IMR-90 (cell line): ENCODE measurements around the gene KIF20A. TPM values are rescaled to one million over a fixed set of nuclear protein-coding genes. Genes with fewer than 3 reads are reported as not detected.

Experiments used
- ATAC-seq: fragments of 200-7000 bp; cut with Tn5 transposase; 2 replicates; pipeline ENCODE4 v1.9.1; 2020; ENCODE audit warnings: low read depth, mild to moderate bottlenecking, moderate library complexity
- BruUV-seq: library from RNA; stranded (reverse); fragments of 400-500 nt; replicated peaks from 2 replicates; lab custom pipeline; 2021; lab: Mats Ljungman, UMichigan
- CTCF ChIA-PET: fragments of 300-600 bp; formaldehyde crosslinking; extraction: SDS; loops from one replicate; lab custom pipeline; 2021; ENCODE audit warnings: antibody characterized with exemption; lab: Yijun Ruan, JAX
- POLR2A ChIA-PET: fragments of 300-600 bp; sonication (Branson Sonifier 250); formaldehyde crosslinking; loops from one replicate; lab custom pipeline; 2022; ENCODE audit warnings: antibody characterized with exemption; ENCODE audit not compliant: unreplicated experiment; lab: Charles Lee
- DNase-seq: peaks from one replicate; pipeline ENCODE4 v3.0.0; 2013
- H2AFZ ChIP-seq: replicated peaks from 2 replicates; pipeline ENCODE3; 2013; ENCODE audit warnings: low read length, mild to moderate bottlenecking; ENCODE audit not compliant: poor library complexity
- H2AK5ac ChIP-seq: 2 replicates; pipeline ENCODE4 v1.6.1; 2013; ENCODE audit warnings: low read depth, low read length, inconsistent platforms
- H2AK9ac ChIP-seq: replicated peaks from 2 replicates; pipeline ENCODE3; 2013; ENCODE audit warnings: mild to moderate bottlenecking, low read depth, low read length, moderate library complexity; ENCODE audit not compliant: poor library complexity
- H2BK120ac ChIP-seq: 2 replicates; pipeline ENCODE4 v1.6.1; 2013; ENCODE audit warnings: low read depth, low read length, inconsistent platforms
- H2BK15ac ChIP-seq: 3 replicates; pipeline ENCODE4 v1.6.1; 2013; ENCODE audit warnings: low read depth, low read length, inconsistent platforms
- H2BK20ac ChIP-seq: 2 replicates; pipeline ENCODE4 v1.6.1; 2013; ENCODE audit warnings: low read depth, mild to moderate bottlenecking, inconsistent platforms, low read length, moderate library complexity
- H2BK5ac ChIP-seq: 2 replicates; pipeline ENCODE4 v1.6.1; 2013; ENCODE audit warnings: mild to moderate bottlenecking, low read depth, low read length, inconsistent platforms; ENCODE audit not compliant: poor library complexity, severe bottlenecking
- H3K14ac ChIP-seq: replicated peaks from 2 replicates; pipeline ENCODE4 v1.6.1; 2013; ENCODE audit warnings: low read depth, low read length, inconsistent platforms
- H3K18ac ChIP-seq: 2 replicates; pipeline ENCODE4 v1.6.1; 2013; ENCODE audit warnings: low read depth, low read length, control low read depth
- H3K23ac ChIP-seq: 2 replicates; pipeline ENCODE4 v1.6.1; 2013; ENCODE audit warnings: low read depth, low read length, inconsistent platforms
- H3K27ac ChIP-seq: 2 replicates; pipeline ENCODE4 v1.5.1; 2013; ENCODE audit warnings: mild to moderate bottlenecking, control low read depth, low read length; ENCODE audit not compliant: insufficient read depth
- H3K27me3 ChIP-seq: 2 replicates; pipeline ENCODE4 v1.6.1; 2013; ENCODE audit warnings: low read length; ENCODE audit not compliant: control insufficient read depth, insufficient read depth
- H3K36me3 ChIP-seq: 2 replicates; pipeline ENCODE4 v1.6.1; 2013; ENCODE audit warnings: low read length, mixed read lengths; ENCODE audit not compliant: control insufficient read depth, insufficient read depth
- H3K4ac ChIP-seq: 2 replicates; pipeline ENCODE4 v1.6.1; 2013; ENCODE audit warnings: low read depth, low read length, inconsistent platforms
- H3K4me1 ChIP-seq: 2 replicates; pipeline ENCODE4 v1.6.1; 2013; ENCODE audit warnings: low read length, mixed read lengths; ENCODE audit not compliant: control insufficient read depth, insufficient read depth
- H3K4me2 ChIP-seq: 2 replicates; pipeline ENCODE4 v1.6.1; 2013; ENCODE audit warnings: low read depth, mild to moderate bottlenecking, control low read depth, low read length, moderate library complexity
- H3K4me3 ChIP-seq: 2 replicates; pipeline ENCODE4 v1.5.1; 2013; ENCODE audit warnings: low read depth, mild to moderate bottlenecking, control low read depth, low read length, moderate library complexity; ENCODE audit not compliant: insufficient read depth
- H3K56ac ChIP-seq: 2 replicates; pipeline ENCODE4 v1.6.1; 2013; ENCODE audit warnings: low read length, inconsistent platforms; ENCODE audit not compliant: insufficient read depth; ENCODE audit errors: extremely low read depth
- H3K79me1 ChIP-seq, 2 experiments: 2 replicates each; pipeline ENCODE4 v1.6.1; 2013; ENCODE audit warnings: low read length in 2 of 2, inconsistent platforms in 1 of 2, low read depth in 1 of 2
- H3K9ac ChIP-seq: 2 replicates; pipeline ENCODE4 v1.6.1; 2013; ENCODE audit warnings: low read depth, low read length, control low read depth
- H3K9me1 ChIP-seq: 2 replicates; pipeline ENCODE4 v1.6.1; 2013; ENCODE audit warnings: low read length, inconsistent platforms; ENCODE audit not compliant: insufficient read depth
- H3K9me3 ChIP-seq: 2 replicates; pipeline ENCODE4 v1.6.1; 2013; ENCODE audit warnings: low read length; ENCODE audit not compliant: control insufficient read depth, insufficient read depth
- H4K20me1 ChIP-seq: 2 replicates; pipeline ENCODE4 v1.6.1; 2013; ENCODE audit warnings: low read length, inconsistent platforms; ENCODE audit not compliant: insufficient read depth
- H4K5ac ChIP-seq: 2 replicates; pipeline ENCODE4 v1.6.1; 2013; ENCODE audit warnings: mild to moderate bottlenecking, low read depth, low read length, control low read depth
- H4K8ac ChIP-seq, 2 experiments: 2 replicates each; pipeline ENCODE4 v1.6.1; 2013; ENCODE audit warnings: low read depth in 2 of 2, low read length in 2 of 2, control low read depth in 1 of 2, inconsistent platforms in 1 of 2
- H4K91ac ChIP-seq: 2 replicates; pipeline ENCODE4 v1.6.1; 2013; ENCODE audit warnings: low read depth, low read length, inconsistent platforms; ENCODE audit not compliant: insufficient read depth
- BHLHE40 ChIP-seq: fragments of 150-350 bp; IDR thresholded peaks from 2 replicates; pipeline ENCODE4 v1.6.1; 2016; ENCODE audit warnings: mild to moderate bottlenecking, low read depth, low read length
- CEBPB ChIP-seq: IDR thresholded peaks from 2 replicates; pipeline ENCODE4 v1.6.1; 2012; ENCODE audit warnings: low read depth, low read length, improper control_type of control experiment
- CHD1 ChIP-seq: IDR thresholded peaks from 2 replicates; pipeline ENCODE4 v1.6.1; 2012; ENCODE audit warnings: low read depth, low read length, improper control_type of control experiment
- CTCF ChIP-seq: conservative IDR thresholded peaks from 2 replicates; pipeline ENCODE4 v1.5.1; 2012; ENCODE audit warnings: mild to moderate bottlenecking, low read depth, low read length, improper control_type of control experiment
- FOS ChIP-seq: fragments of 150-350 bp; IDR thresholded peaks from 2 replicates; pipeline ENCODE4 v1.6.1; 2016; ENCODE audit warnings: low read depth, low read length
- MAFK ChIP-seq: IDR thresholded peaks from 2 replicates; pipeline ENCODE4 v1.6.1; 2012; ENCODE audit warnings: low read depth, low read length, improper control_type of control experiment
- MAZ ChIP-seq: IDR thresholded peaks from 2 replicates; pipeline ENCODE4 v1.6.1; 2012; ENCODE audit warnings: low read depth, mild to moderate bottlenecking, low read length, improper control_type of control experiment, moderate library complexity, borderline replicate concordance
- MXI1 ChIP-seq: IDR thresholded peaks from 2 replicates; pipeline ENCODE4 v1.6.1; 2012; ENCODE audit warnings: low read depth, mild to moderate bottlenecking, low read length, moderate library complexity, borderline replicate concordance
- NFE2L2 ChIP-seq: fragments of 150-350 bp; IDR thresholded peaks from 2 replicates; pipeline ENCODE4 v1.6.1; 2016; ENCODE audit warnings: low read depth, mild to moderate bottlenecking, low read length
- POLR2A ChIP-seq: IDR thresholded peaks from 2 replicates; pipeline ENCODE4 v1.6.1; 2012; ENCODE audit warnings: mild to moderate bottlenecking, low read depth, low read length
- RAD21 ChIP-seq: IDR thresholded peaks from 2 replicates; pipeline ENCODE4 v1.6.1; 2012; ENCODE audit warnings: low read length, improper control_type of control experiment
- RFX5 ChIP-seq: IDR thresholded peaks from 2 replicates; pipeline ENCODE4 v1.8.0; 2012; ENCODE audit warnings: low read depth, mild to moderate bottlenecking, low read length, moderate library complexity
- SMC3 ChIP-seq: fragments of 150-350 bp; IDR thresholded peaks from 2 replicates; pipeline ENCODE4 v1.6.1; 2016; ENCODE audit warnings: low read depth, mild to moderate bottlenecking, antibody characterized with exemption, low read length, moderate library complexity
- WGBS, 2 experiments: methylation state at CpG; one replicate each; pipeline versions ENCODE4 v1.1.5 to v1.1.7; 2013; ENCODE audit warnings: missing lambda C conversion rate in 2 of 2; ENCODE audit not compliant: insufficient read length in 1 of 2; ENCODE audit errors: extremely low coverage in 2 of 2; 5-methylcytosine and 5-hydroxymethylcytosine counted together
- dilution Hi-C: fragments of 300-500 bp; cut with HindIII; formaldehyde crosslinking; loops from one replicate; pipeline ENCODE4 v1.14.3; 2018; ENCODE audit warnings: low sequenced_read_pairs; ENCODE audit not compliant: unreplicated experiment
- in situ Hi-C: fragments of 300-500 bp; cut with MboI; formaldehyde crosslinking; loops from 3 replicates; pipeline ENCODE4 v1.14.3; 2019; ENCODE audit warnings: low sequenced_read_pairs, inconsistent platforms, mixed read lengths
- intact Hi-C: fragments of 100-400 bp; cut with micrococcal nuclease; formaldehyde crosslinking; loops from 2 replicates; pipeline ENCODE4 v1.10.0; 2022
- polyA plus RNA-seq, 3 experiments: library from polyadenylated mRNA; depleted of rRNA; stranded (reverse); fragments of >200 nt; gene quantifications; 2 replicates each; pipeline ENCODE4 v1.2.3, GENCODE V29; 2012; ENCODE audit warnings: low replicate concordance in 1 of 3
- total RNA-seq: library from RNA; depleted of rRNA; stranded (reverse); fragments of >200 nt; gene quantifications from 2 replicates; pipeline ENCODE4 v1.2.3, GENCODE V29; 2012
- TF ChIP-seq, protein P1 (sequence below): fragments of 150-350 bp; IDR thresholded peaks from 2 replicates; pipeline ENCODE4 v1.6.1; 2017; ENCODE audit warnings: mild to moderate bottlenecking, antibody characterized with exemption, low read length, low read depth

KIF20A gene
- total and polyA plus RNA-seq, 2 of the 4 experiments (the other 2 are of a cell fraction): 42.0 to 106 TPM

GRCh38 chr5:138132543-138132942, 46.4 kb upstream of the KIF20A start:
- DNase-seq (no peak), ATAC-seq (no peak)
- H2AK5ac ChIP-seq: no peak overlapping the region
- H3K36me3 ChIP-seq: no peaks in the 10 kb centered on the region
- H3K4me1 ChIP-seq: no peaks in the 10 kb centered on the region
- no peak overlapping the region for H2BK20ac ChIP-seq
- TF ChIP-seq MAFK (no peak), POLR2A (no peak), SMC3 (no peak), MXI1 (no peak), BHLHE40 (no peak), CHD1 (no peak), RFX5 (no peak), NFE2L2 (no peak), CEBPB (no peak), MAZ (no peak), CTCF (no peak), FOS (no peak), RAD21 (no peak)
- TF ChIP-seq, protein P1, sequence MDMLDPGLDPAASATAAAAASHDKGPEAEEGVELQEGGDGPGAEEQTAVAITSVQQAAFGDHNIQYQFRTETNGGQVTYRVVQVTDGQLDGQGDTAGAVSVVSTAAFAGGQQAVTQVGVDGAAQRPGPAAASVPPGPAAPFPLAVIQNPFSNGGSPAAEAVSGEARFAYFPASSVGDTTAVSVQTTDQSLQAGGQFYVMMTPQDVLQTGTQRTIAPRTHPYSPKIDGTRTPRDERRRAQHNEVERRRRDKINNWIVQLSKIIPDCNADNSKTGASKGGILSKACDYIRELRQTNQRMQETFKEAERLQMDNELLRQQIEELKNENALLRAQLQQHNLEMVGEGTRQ: no peak
- H2BK120ac ChIP-seq: no peak overlapping the region
- intact Hi-C loops: loop anchor here (2.0 kb wide), 1 partner anchor 96 kb away; no protein-coding TSS in a partner anchor
- no peak overlapping the region for H3K14ac ChIP-seq
- H3K4me2 ChIP-seq: no peak overlapping the region
- no peak overlapping the region for H4K5ac ChIP-seq
- H3K79me1 ChIP-seq: no peaks in the 10 kb centered on the region
- no peak overlapping the region for H3K18ac ChIP-seq
- no peak overlapping the region for H3K4me3 ChIP-seq
- H3K4ac ChIP-seq: no peak overlapping the region
- ChIA-PET CTCF (interaction anchor here (0.6 to 2.1 kb wide), 8 partner anchors 8 to 354 kb away, joined by 3 to 17 read pairs (median 4); no protein-coding TSS in a partner anchor), POLR2A (no interaction called here)
- H3K23ac ChIP-seq: no peak overlapping the region
- no peak overlapping the region for H2AFZ ChIP-seq
- no peaks in the 10 kb centered on the region; the same call in 1 of the 2 replicates for H3K27me3 ChIP-seq
- no peak overlapping the region for H3K56ac ChIP-seq
- no peaks in the 10 kb centered on the region for H4K20me1 ChIP-seq
- no peak overlapping the region for H3K9ac ChIP-seq
- H4K8ac ChIP-seq: no peak overlapping the region
- in situ Hi-C loops: loop anchor here (5.0 to 25.0 kb wide), 4 partner anchors 55 to 495 kb away; partner anchors contain the start of gene FAM13B
- no peaks in the 10 kb centered on the region for H3K9me1 ChIP-seq
- no peak overlapping the region for H3K27ac ChIP-seq
- no peak overlapping the region for H4K91ac ChIP-seq
- no peak overlapping the region for H2BK5ac ChIP-seq
- no peak overlapping the region for H2AK9ac ChIP-seq
- dilution Hi-C loops: no loop called here
- H3K9me3 ChIP-seq: no peaks in the 10 kb centered on the region
- BruUV-seq: no TSS peak
- no CpG with 5 or more reads among the region's 7 CpGs for WGBS, 2 experiments
- H2BK15ac ChIP-seq: no peak overlapping the region
